C4-2B (cell line): Measurements from ENCODE around the gene F12.

Source experiments
- ZFX ChIP-seq: fragments of 450-650 bp; IDR thresholded peaks from 2 replicates; pipeline ENCODE4 v1.6.1; 2017
- TF ChIP-seq, protein P1 (sequence below): fragments of 450-650 bp; conservative IDR thresholded peaks from 2 replicates; pipeline ENCODE4 v1.5.1; 2017; ENCODE audit warnings: mild to moderate bottlenecking

DNA sequence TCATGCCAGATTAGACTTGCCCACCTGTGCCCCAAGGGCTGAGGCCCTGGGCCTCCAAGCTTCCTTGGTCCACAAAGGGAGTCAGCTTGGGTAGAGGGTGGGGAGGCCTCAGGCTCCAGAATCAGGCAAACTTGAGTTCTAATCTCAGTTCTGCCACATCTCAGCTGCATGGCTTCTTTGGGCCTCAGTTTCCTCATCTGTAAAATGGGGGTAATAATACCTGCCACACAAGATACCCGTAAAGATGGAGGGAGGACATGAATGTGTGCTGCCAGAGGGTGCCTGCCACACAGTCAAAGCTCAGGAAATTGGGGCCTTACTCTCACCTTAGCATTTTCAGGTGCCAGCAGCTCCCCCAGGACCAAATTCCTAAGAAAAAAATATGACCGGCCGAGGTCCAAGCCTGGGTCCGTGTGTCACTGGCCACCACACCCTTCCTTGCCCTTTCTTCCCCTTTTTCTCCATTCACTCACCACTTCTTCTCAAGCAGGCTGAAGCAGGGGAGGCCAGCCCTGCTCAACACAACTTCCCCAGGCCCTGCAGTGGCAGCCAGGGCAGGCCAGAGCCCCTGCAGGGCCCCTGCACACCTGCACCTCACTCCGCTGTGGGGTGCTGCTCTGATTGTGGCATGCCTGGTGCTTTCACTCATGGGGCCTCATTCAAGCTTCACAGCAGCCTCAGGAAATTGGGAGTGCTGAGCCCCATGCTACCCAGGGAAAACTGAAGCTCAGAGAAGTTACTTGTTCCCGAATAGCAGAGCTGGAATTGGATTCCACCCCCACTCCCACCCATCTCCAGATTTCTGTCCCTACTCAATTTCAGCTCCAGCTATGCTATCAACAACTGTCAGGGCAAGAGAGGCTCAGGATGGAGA lies 47.7 kb downstream of the F12 start:
- TF ChIP-seq, protein P1, sequence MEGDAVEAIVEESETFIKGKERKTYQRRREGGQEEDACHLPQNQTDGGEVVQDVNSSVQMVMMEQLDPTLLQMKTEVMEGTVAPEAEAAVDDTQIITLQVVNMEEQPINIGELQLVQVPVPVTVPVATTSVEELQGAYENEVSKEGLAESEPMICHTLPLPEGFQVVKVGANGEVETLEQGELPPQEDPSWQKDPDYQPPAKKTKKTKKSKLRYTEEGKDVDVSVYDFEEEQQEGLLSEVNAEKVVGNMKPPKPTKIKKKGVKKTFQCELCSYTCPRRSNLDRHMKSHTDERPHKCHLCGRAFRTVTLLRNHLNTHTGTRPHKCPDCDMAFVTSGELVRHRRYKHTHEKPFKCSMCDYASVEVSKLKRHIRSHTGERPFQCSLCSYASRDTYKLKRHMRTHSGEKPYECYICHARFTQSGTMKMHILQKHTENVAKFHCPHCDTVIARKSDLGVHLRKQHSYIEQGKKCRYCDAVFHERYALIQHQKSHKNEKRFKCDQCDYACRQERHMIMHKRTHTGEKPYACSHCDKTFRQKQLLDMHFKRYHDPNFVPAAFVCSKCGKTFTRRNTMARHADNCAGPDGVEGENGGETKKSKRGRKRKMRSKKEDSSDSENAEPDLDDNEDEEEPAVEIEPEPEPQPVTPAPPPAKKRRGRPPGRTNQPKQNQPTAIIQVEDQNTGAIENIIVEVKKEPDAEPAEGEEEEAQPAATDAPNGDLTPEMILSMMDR, result no peak
- TF ChIP-seq ZFX, result no peak
